ENCODE data around the gene ESM1.
"Not testable (repeated sequence)": the region's sequence is repeated elsewhere in the genome, so short reads cannot be mapped to it uniquely, and the experiment has no call there.

The ESM1 gene

GRCh38 chr5:54985301-54986268 lies at the start of gene ESM1:
TSS of gene ESM1 (minus strand) at chr5:54985593. CDS start at chr5:54985517, 76 bp downstream.
- no peak for DNase-seq

GRCh38 chr5:55033568-55033967 lies 48.2 kb upstream of the ESM1 start:
- no peak for DNase-seq

GRCh38 chr5:55031492-55031891 lies 46.1 kb upstream of the ESM1 start:
- DNase-seq, result no peak

- no peak for DNase-seq
Observed at GRCh38 chr5:55030676-55031369, 45.4 kb upstream of the ESM1 start.

GRCh38 chr5:55030220-55030619 lies 44.8 kb upstream of the ESM1 start:
- no peak for DNase-seq

GRCh38 chr5:55027595-55027994 lies 42.2 kb upstream of the ESM1 start:
- no peak for DNase-seq

- no peak for DNase-seq
Observed at GRCh38 chr5:55022450-55022849, 37.1 kb upstream of the ESM1 start.

- DNase-seq, result peak; percentile 72
Observed at GRCh38 chr5:55021821-55022220, 36.4 kb upstream of the ESM1 start.

GRCh38 chr5:55021410-55021809 lies 36.0 kb upstream of the ESM1 start:
- DNase-seq, result peak; percentile 4

- not testable (repeated sequence) for DNase-seq
Observed at GRCh38 chr5:55010149-55010548, 24.8 kb upstream of the ESM1 start.

- no peak for DNase-seq
Observed at GRCh38 chr5:55004729-55005128, 19.3 kb upstream of the ESM1 start.

- DNase-seq, result no peak
Observed at GRCh38 chr5:55003432-55004065, 18.2 kb upstream of the ESM1 start.

- not testable (repeated sequence) for DNase-seq
Observed at GRCh38 chr5:55002166-55002565, 16.8 kb upstream of the ESM1 start.

GRCh38 chr5:54997081-54997480 lies 11.7 kb upstream of the ESM1 start:
- DNase-seq, result no peak

- DNase-seq, result no peak
Observed at GRCh38 chr5:54996466-54996865, 11.1 kb upstream of the ESM1 start.

GRCh38 chr5:54995168-54995567 lies 9.8 kb upstream of the ESM1 start:
- no peak for DNase-seq

GRCh38 chr5:54994628-54995027 lies 9.2 kb upstream of the ESM1 start:
- DNase-seq, result no peak

- no peak for DNase-seq
Observed at GRCh38 chr5:54993318-54993717, 7.9 kb upstream of the ESM1 start.

- DNase-seq, result no peak
Observed at GRCh38 chr5:54991416-54991815, 6.0 kb upstream of the ESM1 start.

- no peak for DNase-seq
Observed at GRCh38 chr5:54990841-54991258, 5.5 kb upstream of the ESM1 start.

- DNase-seq, result no peak
Observed at GRCh38 chr5:54988817-54989216, 3.4 kb upstream of the ESM1 start.

GRCh38 chr5:54988218-54988617 lies 2.8 kb upstream of the ESM1 start:
- DNase-seq, result no peak

GRCh38 chr5:54986269-54986654 lies 869 bp upstream of the ESM1 start:
- DNase-seq, result no peak

- no peak for DNase-seq
Observed at GRCh38 chr5:54981928-54982327, 3.5 kb downstream of the ESM1 start.

Data from NCI-H82 (cell line).